Stimulated activated CD8-positive, alpha-beta memory T cell treated with anti-CD3 and anti-CD28 coated beads, Interleukin-2, amount 100 ng/mL, for 48 hours (primary cell): ENCODE results near the gene PRUNE2.
"Not testable (repeated sequence)": the region's sequence is repeated elsewhere in the genome, so short reads cannot be mapped to it uniquely, and the experiment has no call there.

Experiments
- DNase-seq, 2 donors: peaks; one replicate each; pipeline ENCODE4 v3.0.0-alpha.2; 2020; ENCODE audit warnings: low read depth in 2 of 2

PRUNE2 gene

GRCh38 chr9:76793784-76794431 lies 112.0 kb downstream of the PRUNE2 start:
- no peak for DNase-seq

- DNase-seq, result no peak
These were observed 116.1 kb downstream of the PRUNE2 start for GRCh38 chr9:76789840-76790239.

GRCh38 chr9:76787677-76788076 lies 118.2 kb downstream of the PRUNE2 start:
- no peak for DNase-seq

GRCh38 chr9:76785501-76785900 lies 120.4 kb downstream of the PRUNE2 start:
- no peak for DNase-seq

GRCh38 chr9:76784881-76785280 lies 121.0 kb downstream of the PRUNE2 start:
- no peak for DNase-seq

GRCh38 chr9:76772686-76773445 lies 133.0 kb downstream of the PRUNE2 start:
- DNase-seq, result no peak

- DNase-seq, result no peak
These were observed 139.8 kb downstream of the PRUNE2 start for GRCh38 chr9:76766126-76766525.

- no peak for DNase-seq
These were observed 141.8 kb downstream of the PRUNE2 start, which contains the start of gene PCA3 for GRCh38 chr9:76764138-76764537. Gene PCA3, plus strand, starts transcription at chr9:76764438.

GRCh38 chr9:76761448-76761847 lies 144.5 kb downstream of the PRUNE2 start:
- DNase-seq, result no peak

GRCh38 chr9:76759732-76760131 lies 146.2 kb downstream of the PRUNE2 start:
- no peak for DNase-seq

- no peak for DNase-seq
These were observed 147.4 kb downstream of the PRUNE2 start for GRCh38 chr9:76758476-76758875.

GRCh38 chr9:76756941-76757673 lies 148.8 kb downstream of the PRUNE2 start:
- DNase-seq, result no peak

GRCh38 chr9:76756268-76756640 lies 149.7 kb downstream of the PRUNE2 start:
- DNase-seq, result no peak

- DNase-seq, result no peak
These were observed 154.9 kb downstream of the PRUNE2 start for GRCh38 chr9:76751001-76751400.

GRCh38 chr9:76744336-76744735 lies 161.6 kb downstream of the PRUNE2 start:
- DNase-seq, result no peak

- no peak for DNase-seq
These were observed 162.0 kb downstream of the PRUNE2 start for GRCh38 chr9:76743931-76744330.

GRCh38 chr9:76742890-76743289 lies 163.0 kb downstream of the PRUNE2 start:
- not testable (repeated sequence) for DNase-seq

- no peak for DNase-seq
These were observed 164.4 kb downstream of the PRUNE2 start for GRCh38 chr9:76741524-76741923.

- DNase-seq, result no peak
These were observed 167.5 kb downstream of the PRUNE2 start for GRCh38 chr9:76738402-76738801.

GRCh38 chr9:76737154-76737902 lies 168.6 kb downstream of the PRUNE2 start:
- DNase-seq, result no peak

GRCh38 chr9:76734716-76735115 lies 171.2 kb downstream of the PRUNE2 start:
- no peak for DNase-seq

GRCh38 chr9:76733096-76733495 lies 172.8 kb downstream of the PRUNE2 start:
- no peak for DNase-seq
